Endothelial cell (in vitro differentiated cells): ENCODE data around the gene CDYL2. TPM values are rescaled to one million over a fixed set of nuclear protein-coding genes. Genes with fewer than 3 reads are reported as not detected.

Source experiments
- DNase-seq: peaks from one replicate; pipeline ENCODE4 v3.0.0; 2021; ENCODE audit warnings: low spot score
- H3K27ac Mint-ChIP-seq: one replicate; pipeline ENCODE4 v1.8.0; 2021; ENCODE audit warnings: mixed read lengths, inconsistent platforms; ENCODE audit not compliant: unreplicated experiment
- H3K27me3 Mint-ChIP-seq: one replicate; pipeline ENCODE4 v1.8.0; 2021; ENCODE audit warnings: mild to moderate bottlenecking, moderate library complexity, mixed read lengths, inconsistent platforms; ENCODE audit not compliant: unreplicated experiment
- H3K36me3 Mint-ChIP-seq: one replicate; pipeline ENCODE4 v1.8.0; 2021; ENCODE audit warnings: mild to moderate bottlenecking, low read depth, mixed read lengths, inconsistent platforms; ENCODE audit not compliant: unreplicated experiment
- H3K4me1 Mint-ChIP-seq: one replicate; pipeline ENCODE4 v1.8.0; 2021; ENCODE audit warnings: mild to moderate bottlenecking, mixed read lengths, inconsistent platforms; ENCODE audit not compliant: unreplicated experiment
- H3K4me3 Mint-ChIP-seq: one replicate; pipeline ENCODE4 v1.8.0; 2021; ENCODE audit warnings: mild to moderate bottlenecking, mixed read lengths, inconsistent platforms; ENCODE audit not compliant: unreplicated experiment
- H3K9me3 Mint-ChIP-seq: one replicate; pipeline ENCODE4 v1.8.0; 2021; ENCODE audit warnings: mixed read lengths, inconsistent platforms; ENCODE audit not compliant: unreplicated experiment
- total RNA-seq: library from RNA; stranded (reverse); fragmentation: NEBNext Ultra II Directional; extraction: Animal tissue kit (Norgen Biotek cat#: 25700); gene quantifications from one replicate; pipeline ENCODE4 v1.2.1, GENCODE V29; 2021; ENCODE audit not compliant: unreplicated experiment
- TF ChIP-seq, protein P1 (sequence below): fragments of 200-600 bp; sonication (generic); IDR thresholded peaks from one replicate; pipeline ENCODE4 v1.5.0; 2021; ENCODE audit warnings: antibody characterized with exemption; ENCODE audit not compliant: unreplicated experiment

The CDYL2 gene
- total RNA-seq, 1 donor from 2014 or later: 26.6 TPM

DNA sequence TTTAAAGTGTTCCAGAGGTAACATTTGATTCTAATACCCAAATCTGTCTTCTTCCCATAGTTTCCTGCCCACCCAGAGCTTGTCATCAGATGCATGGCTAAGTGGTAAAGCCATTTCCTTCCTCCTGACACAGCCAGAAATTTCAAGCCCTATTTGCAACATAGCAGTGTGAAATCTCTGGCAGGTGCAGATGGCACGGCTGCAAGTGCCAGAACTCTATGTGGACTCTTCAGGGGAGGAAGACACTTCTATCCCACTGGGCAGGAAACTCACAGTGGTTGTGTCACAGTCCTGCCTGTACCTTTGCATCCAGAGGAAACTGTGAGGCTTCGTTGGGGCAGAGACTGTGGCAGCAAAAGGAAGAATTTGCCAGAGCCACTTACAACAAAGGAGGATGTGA, 250.4 kb downstream of the CDYL2 start:
- H3K27me3 Mint-ChIP-seq: no peaks in the 10 kb centered on the region
- H3K9me3 Mint-ChIP-seq: no peaks in the 10 kb centered on the region
- DNase-seq: no peak
- TF ChIP-seq, protein P1, sequence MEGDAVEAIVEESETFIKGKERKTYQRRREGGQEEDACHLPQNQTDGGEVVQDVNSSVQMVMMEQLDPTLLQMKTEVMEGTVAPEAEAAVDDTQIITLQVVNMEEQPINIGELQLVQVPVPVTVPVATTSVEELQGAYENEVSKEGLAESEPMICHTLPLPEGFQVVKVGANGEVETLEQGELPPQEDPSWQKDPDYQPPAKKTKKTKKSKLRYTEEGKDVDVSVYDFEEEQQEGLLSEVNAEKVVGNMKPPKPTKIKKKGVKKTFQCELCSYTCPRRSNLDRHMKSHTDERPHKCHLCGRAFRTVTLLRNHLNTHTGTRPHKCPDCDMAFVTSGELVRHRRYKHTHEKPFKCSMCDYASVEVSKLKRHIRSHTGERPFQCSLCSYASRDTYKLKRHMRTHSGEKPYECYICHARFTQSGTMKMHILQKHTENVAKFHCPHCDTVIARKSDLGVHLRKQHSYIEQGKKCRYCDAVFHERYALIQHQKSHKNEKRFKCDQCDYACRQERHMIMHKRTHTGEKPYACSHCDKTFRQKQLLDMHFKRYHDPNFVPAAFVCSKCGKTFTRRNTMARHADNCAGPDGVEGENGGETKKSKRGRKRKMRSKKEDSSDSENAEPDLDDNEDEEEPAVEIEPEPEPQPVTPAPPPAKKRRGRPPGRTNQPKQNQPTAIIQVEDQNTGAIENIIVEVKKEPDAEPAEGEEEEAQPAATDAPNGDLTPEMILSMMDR: no peak
- no peaks in the 10 kb centered on the region for H3K36me3 Mint-ChIP-seq
- peaks cover 11% of the 10 kb centered on the region for H3K4me1 Mint-ChIP-seq
- H3K4me3 Mint-ChIP-seq: no peak overlapping the region
- H3K27ac Mint-ChIP-seq: no peak overlapping the region

DNA sequence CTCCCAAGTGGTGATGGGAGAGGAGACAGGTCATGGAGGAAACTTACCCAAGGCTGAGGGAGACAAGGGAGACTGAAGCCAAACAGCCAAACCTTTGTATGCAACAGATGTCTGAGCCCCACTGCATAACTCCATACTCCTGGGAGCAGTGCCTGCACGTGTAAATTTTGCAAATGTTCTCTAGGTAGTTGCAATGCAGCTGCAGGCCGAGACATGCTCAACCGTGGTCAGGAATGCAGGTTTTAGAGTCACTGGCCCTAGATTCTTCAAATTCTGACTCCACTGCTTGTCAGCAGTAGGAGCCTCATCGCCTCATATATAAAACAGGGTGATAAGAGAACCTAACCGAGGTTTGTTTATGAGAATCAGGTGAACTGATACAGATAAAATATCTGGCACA, 252.1 kb downstream of the CDYL2 start:
- TF ChIP-seq, protein P1: no peak
- Mint-ChIP-seq H3K4me1 (peaks cover 11% of the 10 kb centered on the region), H3K4me3 (no peak overlapping the region), H3K27ac (no peak overlapping the region), H3K9me3 (no peaks in the 10 kb centered on the region), H3K27me3 (no peaks in the 10 kb centered on the region), H3K36me3 (no peaks in the 10 kb centered on the region)
- no peak for DNase-seq

Other genes starting within 250 kb of the CDYL2 start
- gene CMC2, start 202.3 kb upstream of the CDYL2 start, total RNA-seq: 51.1 TPM
- gene CENPN, start 202.6 kb upstream of the CDYL2 start, total RNA-seq: 17.0 TPM
- gene ATMIN, start 231.2 kb upstream of the CDYL2 start, total RNA-seq: 33.2 TPM